K562 (cell line): ENCODE results near the gene TCIRG1. TPM values are rescaled to one million over a fixed set of nuclear protein-coding genes. Genes with fewer than 3 reads are reported as not detected.

Source experiments
- BCL6 ChIP-seq: fragments of 250-450 bp; sonication (Bioruptor Pico); IDR thresholded peaks from 2 replicates; pipeline ENCODE4 v1.4.0; 2020
- BHLHE40 ChIP-seq: IDR thresholded peaks from 2 replicates; pipeline ENCODE4 v1.6.1; 2011; ENCODE audit warnings: low read length, improper control_type of control experiment
- DDX20 ChIP-seq: fragments of 450-650 bp; IDR thresholded peaks from 2 replicates; pipeline ENCODE4 v1.6.1; 2016; ENCODE audit warnings: missing genetic modification characterization, low read depth, mild to moderate bottlenecking, missing compliant biosample characterization, moderate library complexity
- GTF2A2 ChIP-seq: IDR thresholded peaks from 2 replicates; pipeline ENCODE4 v1.6.1; 2016; ENCODE audit warnings: mild to moderate bottlenecking, missing genetic modification characterization, missing compliant biosample characterization
- HIVEP1 ChIP-seq: fragments of 250-450 bp; sonication (Bioruptor Pico); IDR thresholded peaks from 2 replicates; pipeline ENCODE4 v1.4.0; 2020; ENCODE audit warnings: mild to moderate bottlenecking
- KLF6 ChIP-seq: fragments of 250-450 bp; sonication (Bioruptor Pico); IDR thresholded peaks from 2 replicates; pipeline ENCODE4 v1.4.0; 2020; ENCODE audit warnings: mild to moderate bottlenecking, moderate library complexity, borderline replicate concordance
- NFXL1 ChIP-seq: fragments of 450-650 bp; formaldehyde crosslinking; IDR thresholded peaks from 2 replicates; pipeline ENCODE4 v1.4.0; 2021; ENCODE audit warnings: mild to moderate bottlenecking
- NR4A1 ChIP-seq, 2 experiments: fragments of 250-450 bp in 1 of 2; fragments of 450-650 bp in 1 of 2; sonication (Bioruptor Pico) in 1 of 2; IDR thresholded peaks; 2 replicates each; pipeline versions ENCODE4 v1.4.0 to v1.6.1; 2016 to 2020; ENCODE audit warnings: mild to moderate bottlenecking in 2 of 2, missing compliant biosample characterization in 1 of 2, missing genetic modification characterization in 1 of 2, moderate library complexity in 1 of 2
- NRF1 ChIP-seq, 2 experiments: fragments of 450-650 bp; IDR thresholded peaks in 1 of 2; conservative IDR thresholded peaks in 1 of 2; 2 replicates each; pipeline ENCODE4 v1.6.1; 2014; ENCODE audit warnings: mild to moderate bottlenecking in 2 of 2
- SMAD4 ChIP-seq: fragments of 250-450 bp; sonication (Bioruptor Pico); conservative IDR thresholded peaks from 2 replicates; pipeline ENCODE4 v1.8.0; 2021; ENCODE audit warnings: inconsistent platforms, mild to moderate bottlenecking, moderate library complexity
- TSHZ1 ChIP-seq: fragments of 250-450 bp; sonication (Bioruptor Pico); IDR thresholded peaks from 2 replicates; pipeline ENCODE4 v1.4.0; 2020; ENCODE audit warnings: mild to moderate bottlenecking, moderate library complexity
- ZBTB26 ChIP-seq: fragments of 450-650 bp; formaldehyde crosslinking; IDR thresholded peaks from 2 replicates; pipeline ENCODE4 v1.4.0; 2022; ENCODE audit warnings: missing genetic modification characterization
- ZNF41 ChIP-seq: fragments of 250-450 bp; sonication (Bioruptor Pico); conservative IDR thresholded peaks from 2 replicates; pipeline ENCODE4 v1.4.0; 2020; ENCODE audit warnings: mild to moderate bottlenecking
- ZNF583 ChIP-seq: fragments of 250-450 bp; sonication (Bioruptor Pico); IDR thresholded peaks from 2 replicates; pipeline ENCODE4 v1.4.0; 2020
- polyA plus RNA-seq, 8 experiments: library from polyadenylated mRNA; depleted of rRNA in 4 of 8; stranded (reverse) in 5 of 8; unstranded in 3 of 8; fragments of >200 nt; fragmentation: Nextera tagmentation in 2 of 8; fragmentation: Illumina TruSeq in 1 of 8; extraction: Ambion mirVana in 2 of 8; extraction: Trizol in 1 of 8; gene quantifications; 2 replicates each; pipeline versions ENCODE4 v1.2.1 to v1.2.3, GENCODE V29; 2011 to 2014; ENCODE audit warnings: inconsistent platforms in 1 of 8, missing spikeins in 1 of 8
- total RNA-seq, 7 experiments: library from RNA; depleted of rRNA in 6 of 7; stranded (reverse); fragments of >200 nt in 6 of 7; fragmentation: Illumina TruSeq in 2 of 7; extraction: Trizol in 2 of 7; gene quantifications; 2 replicates each; pipeline versions ENCODE4 v1.2.1 to v1.2.3, GENCODE V29; 2011 to 2021; ENCODE audit warnings: low replicate concordance in 1 of 7
- TF ChIP-seq, protein P1 (sequence below): fragments of 450-650 bp; IDR thresholded peaks from 2 replicates; pipeline ENCODE4 v1.6.1; 2017; ENCODE audit warnings: antibody characterized with exemption, mild to moderate bottlenecking
- TF ChIP-seq, protein P2 (sequence below): fragments of 250-450 bp; sonication (Bioruptor Pico); IDR thresholded peaks from 2 replicates; pipeline ENCODE4 v1.4.0; 2020

Gene TCIRG1
- total and polyA plus RNA-seq, 9 of the 15 experiments (the other 6 are each of a cell fraction or from before 2014, with no cell fraction given), result 0.49 to 143 (median 24.4) TPM

- TF ChIP-seq, protein P1, sequence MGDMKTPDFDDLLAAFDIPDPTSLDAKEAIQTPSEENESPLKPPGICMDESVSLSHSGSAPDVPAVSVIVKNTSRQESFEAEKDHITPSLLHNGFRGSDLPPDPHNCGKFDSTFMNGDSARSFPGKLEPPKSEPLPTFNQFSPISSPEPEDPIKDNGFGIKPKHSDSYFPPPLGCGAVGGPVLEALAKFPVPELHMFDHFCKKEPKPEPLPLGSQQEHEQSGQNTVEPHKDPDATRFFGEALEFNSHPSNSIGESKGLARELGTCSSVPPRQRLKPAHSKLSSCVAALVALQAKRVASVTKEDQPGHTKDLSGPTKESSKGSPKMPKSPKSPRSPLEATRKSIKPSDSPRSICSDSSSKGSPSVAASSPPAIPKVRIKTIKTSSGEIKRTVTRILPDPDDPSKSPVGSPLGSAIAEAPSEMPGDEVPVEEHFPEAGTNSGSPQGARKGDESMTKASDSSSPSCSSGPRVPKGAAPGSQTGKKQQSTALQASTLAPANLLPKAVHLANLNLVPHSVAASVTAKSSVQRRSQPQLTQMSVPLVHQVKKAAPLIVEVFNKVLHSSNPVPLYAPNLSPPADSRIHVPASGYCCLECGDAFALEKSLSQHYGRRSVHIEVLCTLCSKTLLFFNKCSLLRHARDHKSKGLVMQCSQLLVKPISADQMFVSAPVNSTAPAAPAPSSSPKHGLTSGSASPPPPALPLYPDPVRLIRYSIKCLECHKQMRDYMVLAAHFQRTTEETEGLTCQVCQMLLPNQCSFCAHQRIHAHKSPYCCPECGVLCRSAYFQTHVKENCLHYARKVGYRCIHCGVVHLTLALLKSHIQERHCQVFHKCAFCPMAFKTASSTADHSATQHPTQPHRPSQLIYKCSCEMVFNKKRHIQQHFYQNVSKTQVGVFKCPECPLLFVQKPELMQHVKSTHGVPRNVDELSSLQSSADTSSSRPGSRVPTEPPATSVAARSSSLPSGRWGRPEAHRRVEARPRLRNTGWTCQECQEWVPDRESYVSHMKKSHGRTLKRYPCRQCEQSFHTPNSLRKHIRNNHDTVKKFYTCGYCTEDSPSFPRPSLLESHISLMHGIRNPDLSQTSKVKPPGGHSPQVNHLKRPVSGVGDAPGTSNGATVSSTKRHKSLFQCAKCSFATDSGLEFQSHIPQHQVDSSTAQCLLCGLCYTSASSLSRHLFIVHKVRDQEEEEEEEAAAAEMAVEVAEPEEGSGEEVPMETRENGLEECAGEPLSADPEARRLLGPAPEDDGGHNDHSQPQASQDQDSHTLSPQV, result peak; percentile 96
- TF ChIP-seq ZBTB26 (CRISPR knock-in tag) (peak; percentile 47; the same call in 1 of the 2 replicates), GTF2A2 (tag) (0 out of 2 replicates have a peak, but pooled peaks have one; percentile 49), ZNF41 (peak; percentile 56; the same call in 1 of the 2 replicates), BHLHE40 (no peak), TSHZ1 (CRISPR knock-in tag) (0 out of 2 replicates have a peak, but pooled peaks have one; percentile 45), NR4A1 (CRISPR knock-in tag; IDR thresholded peaks at IDR 0.05) (no peak), NR4A1 (tag; IDR thresholded peaks at IDR 0.05) (peak; percentile 91), BCL6 (CRISPR knock-in tag) (0 out of 2 replicates have a peak, but pooled peaks have one; percentile 67), KLF6 (CRISPR knock-in tag) (peak; percentile 72; the same call in 1 of the 2 replicates), SMAD4 (CRISPR knock-in tag) (peak; percentile 78), DDX20 (tag) (peak; percentile 84), NRF1 (conservative IDR thresholded peaks at IDR 0.05 in 1 of 2, IDR thresholded peaks at IDR 0.05 in 1 of 2) (no peak), NFXL1 (CRISPR knock-in tag) (0 out of 2 replicates have a peak, but pooled peaks have one; percentile 59), HIVEP1 (0 out of 2 replicates have a peak, but pooled peaks have one; percentile 30), ZNF583 (CRISPR knock-in tag) (peak; percentile 92)
- TF ChIP-seq, protein P2, sequence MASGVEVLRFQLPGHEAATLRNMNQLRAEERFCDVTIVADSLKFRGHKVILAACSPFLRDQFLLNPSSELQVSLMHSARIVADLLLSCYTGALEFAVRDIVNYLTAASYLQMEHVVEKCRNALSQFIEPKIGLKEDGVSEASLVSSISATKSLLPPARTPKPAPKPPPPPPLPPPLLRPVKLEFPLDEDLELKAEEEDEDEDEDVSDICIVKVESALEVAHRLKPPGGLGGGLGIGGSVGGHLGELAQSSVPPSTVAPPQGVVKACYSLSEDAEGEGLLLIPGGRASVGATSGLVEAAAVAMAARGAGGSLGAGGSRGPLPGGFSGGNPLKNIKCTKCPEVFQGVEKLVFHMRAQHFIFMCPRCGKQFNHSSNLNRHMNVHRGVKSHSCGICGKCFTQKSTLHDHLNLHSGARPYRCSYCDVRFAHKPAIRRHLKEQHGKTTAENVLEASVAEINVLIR (CRISPR knock-in tag), result 0 out of 2 replicates have a peak, but pooled peaks have one; percentile 50
Measured at GRCh38 chr11:68011051-68011943, 27.5 kb upstream of the TCIRG1 start (continued).
